Measurements from ENCODE around the gene RAD51B. TPM values are rescaled to one million over a fixed set of nuclear protein-coding genes. Genes with fewer than 3 reads are reported as not detected.

Gene RAD51B
- total RNA-seq, 3 donors from 2014 or later: 10.6 to 77.6 (median 33.8) TPM

- Histone ChIP-seq H3K4me1 (no peaks in the 10 kb centered on the region), H3K4me3 (no peak overlapping the region), H3K36me3 (no peaks in the 10 kb centered on the region), H3K9me3 (no peaks in the 10 kb centered on the region), H3K27ac (no peak overlapping the region), H3K27me3 (no peaks in the 10 kb centered on the region)
- TF ChIP-seq POLR2A (IDR thresholded peaks at IDR 0.05) (no peak), POLR2AphosphoS5 (IDR thresholded peaks at IDR 0.05) (no peak), CTCF (IDR thresholded peaks at IDR 0.05) (no peak)
- no peak for DNase-seq (ENCODE audit: low spot score in 2 of 2)
- intact Hi-C loops (cut with DNase I; ENCODE audit: low total_unique reads): no loop called here
These were observed 904.3 kb downstream of the RAD51B start for GRCh38 chr14:68723808-68724268.

GRCh38 chr14:68724914-68725313 is 905.3 kb downstream of the RAD51B start:
- no peak overlapping the region for H3K27ac ChIP-seq
- H3K4me1 ChIP-seq: no peaks in the 10 kb centered on the region
- no peak for TF ChIP-seq POLR2AphosphoS5 (IDR thresholded peaks at IDR 0.05)
- TF ChIP-seq CTCF (IDR thresholded peaks at IDR 0.05): no peak
- TF ChIP-seq POLR2A (IDR thresholded peaks at IDR 0.05): no peak
- H3K27me3 ChIP-seq: no peaks in the 10 kb centered on the region
- no peaks in the 10 kb centered on the region for H3K36me3 ChIP-seq
- intact Hi-C loops (cut with DNase I; ENCODE audit: low total_unique reads): no loop called here
- no peak for DNase-seq (ENCODE audit: low spot score in 2 of 2)
- H3K4me3 ChIP-seq: no peak overlapping the region
- no peaks in the 10 kb centered on the region for H3K9me3 ChIP-seq

GRCh38 chr14:68726093-68726695 is 906.6 kb downstream of the RAD51B start:
- intact Hi-C loops (cut with DNase I; ENCODE audit: low total_unique reads): no loop called here
- Histone ChIP-seq H3K27me3 (no peaks in the 10 kb centered on the region), H3K27ac (no peak overlapping the region), H3K36me3 (no peaks in the 10 kb centered on the region), H3K4me3 (no peak overlapping the region), H3K4me1 (no peaks in the 10 kb centered on the region), H3K9me3 (no peaks in the 10 kb centered on the region)
- TF ChIP-seq POLR2A (IDR thresholded peaks at IDR 0.05) (no peak), POLR2AphosphoS5 (IDR thresholded peaks at IDR 0.05) (no peak), CTCF (IDR thresholded peaks at IDR 0.05) (no peak)
- DNase-seq (ENCODE audit: low spot score in 2 of 2): no peak

GRCh38 chr14:68727315-68728047 is 907.9 kb downstream of the RAD51B start:
- Histone ChIP-seq H3K4me1 (no peaks in the 10 kb centered on the region), H3K9me3 (no peaks in the 10 kb centered on the region), H3K27ac (no peak overlapping the region), H3K27me3 (no peaks in the 10 kb centered on the region), H3K36me3 (no peaks in the 10 kb centered on the region), H3K4me3 (no peak overlapping the region)
- DNase-seq (ENCODE audit: low spot score in 2 of 2): no peak
- no peak for TF ChIP-seq POLR2AphosphoS5 (IDR thresholded peaks at IDR 0.05)
- no peak for TF ChIP-seq POLR2A (IDR thresholded peaks at IDR 0.05)
- no peak for TF ChIP-seq CTCF (IDR thresholded peaks at IDR 0.05)
- intact Hi-C loops (cut with DNase I; ENCODE audit: low total_unique reads): no loop called here

GRCh38 chr14:68728342-68729106 is 908.9 kb downstream of the RAD51B start:
- intact Hi-C loops (cut with DNase I; ENCODE audit: low total_unique reads): no loop called here
- Histone ChIP-seq H3K4me1 (no peaks in the 10 kb centered on the region), H3K36me3 (no peaks in the 10 kb centered on the region), H3K4me3 (no peak overlapping the region), H3K27me3 (no peaks in the 10 kb centered on the region), H3K9me3 (no peaks in the 10 kb centered on the region), H3K27ac (no peak overlapping the region)
- no peak for TF ChIP-seq POLR2AphosphoS5 (IDR thresholded peaks at IDR 0.05)
- no peak for TF ChIP-seq CTCF (IDR thresholded peaks at IDR 0.05)
- no peak for TF ChIP-seq POLR2A (IDR thresholded peaks at IDR 0.05)
- DNase-seq (ENCODE audit: low spot score in 2 of 2): no peak
